GM19035 (cell line): ENCODE data around the gene MRPL51.

ENCODE experiments used
- ATAC-seq: cut with Tn5 transposase; IDR thresholded peaks from one replicate; pipeline ENCODE4 v1.9.1; 2021; ENCODE audit not compliant: unreplicated experiment

MRPL51 gene

GRCh38 chr12:6462234-6462995 lies 30.6 kb downstream of the MRPL51 start:
- no peak for ATAC-seq

GRCh38 chr12:6461401-6462233 lies 31.4 kb downstream of the MRPL51 start:
- ATAC-seq, result peak; percentile 86

- ATAC-seq, result no peak
These were observed 32.2 kb downstream of the MRPL51 start for GRCh38 chr12:6460751-6461371.

GRCh38 chr12:6459004-6459337 lies 34.1 kb downstream of the MRPL51 start:
- ATAC-seq, result no peak

GRCh38 chr12:6458281-6459003 lies 34.6 kb downstream of the MRPL51 start:
- no peak for ATAC-seq

GRCh38 chr12:6457220-6457945 lies 35.7 kb downstream of the MRPL51 start:
- no peak for ATAC-seq

GRCh38 chr12:6452944-6453630 lies 40.0 kb downstream of the MRPL51 start:
- no peak for ATAC-seq

- peak; percentile 2 for ATAC-seq
These were observed 40.7 kb downstream of the MRPL51 start for GRCh38 chr12:6452245-6452943.

- ATAC-seq, result peak; percentile 75
These were observed 41.5 kb downstream of the MRPL51 start, which contains the start of gene TAPBPL for GRCh38 chr12:6451348-6452244. TSS of gene TAPBPL (plus strand) at chr12:6452042. CDS start at chr12:6452249, 207 bp downstream.

GRCh38 chr12:6450869-6451347 lies 42.2 kb downstream of the MRPL51 start:
- ATAC-seq, result no peak

- no peak for ATAC-seq
These were observed 42.8 kb downstream of the MRPL51 start for GRCh38 chr12:6450091-6450868.

GRCh38 chr12:6444704-6445688 lies 48.1 kb downstream of the MRPL51 start, which contains the start of gene CD27:
TSS of gene CD27 (plus strand) at chr12:6444955. CDS start at chr12:6445096, 141 bp downstream.
- ATAC-seq, result no peak

GRCh38 chr12:6444031-6444430 lies 49.0 kb downstream of the MRPL51 start:
- ATAC-seq, result no peak

GRCh38 chr12:6443361-6443983 lies 49.6 kb downstream of the MRPL51 start:
- ATAC-seq, result no peak

GRCh38 chr12:6442836-6443235 lies 50.2 kb downstream of the MRPL51 start:
- no peak for ATAC-seq
